Cardiac muscle cell (in vitro differentiated cells and primary cell): ENCODE measurements around the gene LRRC8C. TPM values are rescaled to one million over a fixed set of nuclear protein-coding genes. Genes with fewer than 3 reads are reported as not detected.

Experiments used
- DNase-seq, 2 donors: peaks; one replicate each; pipeline versions ENCODE4 v3.0.0 to v3.0.0-alpha.2; 2010 to 2017; ENCODE audit warnings: low read depth in 1 of 2, low spot score in 1 of 2
- H3K27ac ChIP-seq: fragments of 200-600 bp; sonication (generic); 2 replicates; pipeline ENCODE4 v1.5.1; 2016
- H3K27me3 ChIP-seq: fragments of 200-600 bp; sonication (generic); 2 replicates; pipeline ENCODE4 v1.6.0; 2016; ENCODE audit warnings: control low read depth
- H3K36me3 ChIP-seq: fragments of 200-600 bp; sonication (generic); 2 replicates; pipeline ENCODE4 v1.5.1; 2016; ENCODE audit warnings: control low read depth
- H3K4me1 ChIP-seq: fragments of 200-600 bp; sonication (generic); 2 replicates; pipeline ENCODE4 v1.8.1; 2017; ENCODE audit warnings: low read depth, mild to moderate bottlenecking, mixed run types
- H3K4me3 ChIP-seq: fragments of 200-600 bp; sonication (generic); 2 replicates; pipeline ENCODE4 v1.5.1; 2016; ENCODE audit warnings: mild to moderate bottlenecking
- H3K9me3 ChIP-seq: fragments of 200-600 bp; sonication (generic); 2 replicates; pipeline ENCODE4 v1.5.1; 2017; ENCODE audit warnings: low read depth, mild to moderate bottlenecking, control low read depth
- polyA plus RNA-seq: library from polyadenylated mRNA; unstranded; fragments of >200 nt; fragmentation: Nextera tagmentation; extraction: Ambion mirVana; gene quantifications from 2 replicates; pipeline ENCODE4 v1.2.1, GENCODE V29; 2016
- total RNA-seq: library from RNA; depleted of rRNA; stranded (reverse); fragments of >200 nt; gene quantifications from 2 replicates; pipeline ENCODE4 v1.2.3, GENCODE V29; 2016
- TF ChIP-seq, protein P1 (sequence below): IDR thresholded peaks from 2 replicates; pipeline ENCODE4 v1.5.1; 2012; ENCODE audit warnings: low read depth, mild to moderate bottlenecking, low read length

LRRC8C gene
- total and polyA plus RNA-seq, 2 experiments from 2014 or later = 2.3 to 4.3 TPM

- Histone ChIP-seq H3K9me3 (no peaks in the 10 kb centered on the region), H3K27ac (no peak overlapping the region)
These were observed 53.6 kb downstream of the LRRC8C start for GRCh38 chr1:89686520-89686919.

GRCh38 chr1:89687254-89687653 is 54.3 kb downstream of the LRRC8C start:
- DNase-seq = no peak
- Histone ChIP-seq H3K27me3 (no peaks in the 10 kb centered on the region), H3K4me3 (no peak overlapping the region), H3K27ac (no peak overlapping the region), H3K9me3 (no peaks in the 10 kb centered on the region), H3K4me1 (peaks cover 4% of the 10 kb centered on the region), H3K36me3 (no peaks in the 10 kb centered on the region)
- TF ChIP-seq, protein P1, sequence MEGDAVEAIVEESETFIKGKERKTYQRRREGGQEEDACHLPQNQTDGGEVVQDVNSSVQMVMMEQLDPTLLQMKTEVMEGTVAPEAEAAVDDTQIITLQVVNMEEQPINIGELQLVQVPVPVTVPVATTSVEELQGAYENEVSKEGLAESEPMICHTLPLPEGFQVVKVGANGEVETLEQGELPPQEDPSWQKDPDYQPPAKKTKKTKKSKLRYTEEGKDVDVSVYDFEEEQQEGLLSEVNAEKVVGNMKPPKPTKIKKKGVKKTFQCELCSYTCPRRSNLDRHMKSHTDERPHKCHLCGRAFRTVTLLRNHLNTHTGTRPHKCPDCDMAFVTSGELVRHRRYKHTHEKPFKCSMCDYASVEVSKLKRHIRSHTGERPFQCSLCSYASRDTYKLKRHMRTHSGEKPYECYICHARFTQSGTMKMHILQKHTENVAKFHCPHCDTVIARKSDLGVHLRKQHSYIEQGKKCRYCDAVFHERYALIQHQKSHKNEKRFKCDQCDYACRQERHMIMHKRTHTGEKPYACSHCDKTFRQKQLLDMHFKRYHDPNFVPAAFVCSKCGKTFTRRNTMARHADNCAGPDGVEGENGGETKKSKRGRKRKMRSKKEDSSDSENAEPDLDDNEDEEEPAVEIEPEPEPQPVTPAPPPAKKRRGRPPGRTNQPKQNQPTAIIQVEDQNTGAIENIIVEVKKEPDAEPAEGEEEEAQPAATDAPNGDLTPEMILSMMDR = no peak

More at GRCh38 chr1:89686520-89686919, 53.6 kb downstream of the LRRC8C start:
- no peak overlapping the region for H3K4me3 ChIP-seq
- no peaks in the 10 kb centered on the region for H3K36me3 ChIP-seq
- TF ChIP-seq, protein P1 = no peak
- H3K4me1 ChIP-seq = peaks cover 3% of the 10 kb centered on the region
- H3K27me3 ChIP-seq = no peaks in the 10 kb centered on the region
- peak in 1 of 2 donors; percentile 11 for DNase-seq

GRCh38 chr1:89688607-89689006 is 55.7 kb downstream of the LRRC8C start:
- Histone ChIP-seq H3K36me3 (no peaks in the 10 kb centered on the region), H3K9me3 (no peaks in the 10 kb centered on the region), H3K27ac (no peak overlapping the region), H3K4me3 (no peak overlapping the region), H3K27me3 (no peaks in the 10 kb centered on the region), H3K4me1 (peaks cover 15% of the 10 kb centered on the region)
- no peak for DNase-seq
- TF ChIP-seq, protein P1 = no peak

DNA sequence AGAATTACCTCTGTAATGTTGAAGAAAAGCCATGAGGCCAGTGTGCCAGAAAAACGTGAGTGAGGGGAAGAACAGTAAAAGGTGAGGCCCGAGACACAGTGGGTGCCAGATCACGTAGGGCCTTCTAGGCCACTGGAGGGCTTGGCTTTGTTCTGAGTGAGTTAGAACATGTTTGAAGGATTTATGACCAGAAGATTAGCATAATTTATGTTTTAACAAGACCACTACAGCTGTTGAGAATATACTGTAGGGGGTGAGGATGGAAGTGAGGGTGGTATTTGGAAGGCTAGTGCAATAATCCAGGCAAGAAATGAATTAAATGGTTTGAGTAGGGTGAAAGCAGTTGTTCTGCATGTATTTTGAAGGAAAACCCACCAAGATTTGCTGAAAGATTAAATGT is 56.3 kb downstream of the LRRC8C start:
- Histone ChIP-seq H3K4me3 (no peak overlapping the region), H3K9me3 (no peaks in the 10 kb centered on the region), H3K27ac (no peak overlapping the region), H3K36me3 (no peaks in the 10 kb centered on the region), H3K4me1 (peaks cover 15% of the 10 kb centered on the region), H3K27me3 (no peaks in the 10 kb centered on the region)
- TF ChIP-seq, protein P1 = no peak
- DNase-seq = no peak

- DNase-seq = no peak
- no peaks in the 10 kb centered on the region for H3K27me3 ChIP-seq
- no peaks in the 10 kb centered on the region for H3K36me3 ChIP-seq
- TF ChIP-seq, protein P1 = no peak
- H3K9me3 ChIP-seq = no peaks in the 10 kb centered on the region
- peaks cover 25% of the 10 kb centered on the region for H3K4me1 ChIP-seq
- H3K4me3 ChIP-seq = no peak overlapping the region
- no peak overlapping the region for H3K27ac ChIP-seq
These were observed 57.7 kb downstream of the LRRC8C start for GRCh38 chr1:89690595-89690994.
